ENCODE results near the gene BTG3.

The BTG3 gene

DNA sequence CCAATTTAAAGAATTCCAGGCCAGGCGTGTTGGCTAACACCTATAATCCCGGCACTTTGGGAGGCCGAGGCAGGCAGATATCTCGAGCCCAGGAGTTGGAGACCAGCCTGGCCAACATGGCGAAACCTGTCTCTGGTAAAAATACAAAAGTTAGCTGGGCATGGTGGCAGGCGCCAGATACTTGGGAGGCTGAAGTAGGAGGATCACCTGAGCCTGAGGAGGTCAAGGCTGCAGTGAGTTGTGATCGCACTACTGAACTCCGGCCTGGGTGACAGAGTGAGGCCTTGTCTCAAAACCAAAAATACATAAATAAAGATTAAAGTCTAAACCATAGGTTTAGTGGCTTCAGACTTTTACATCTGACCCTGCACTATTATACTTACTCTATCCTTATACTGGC is 32.4 kb downstream of the BTG3 start:
- TF ChIP-seq, protein P1, sequence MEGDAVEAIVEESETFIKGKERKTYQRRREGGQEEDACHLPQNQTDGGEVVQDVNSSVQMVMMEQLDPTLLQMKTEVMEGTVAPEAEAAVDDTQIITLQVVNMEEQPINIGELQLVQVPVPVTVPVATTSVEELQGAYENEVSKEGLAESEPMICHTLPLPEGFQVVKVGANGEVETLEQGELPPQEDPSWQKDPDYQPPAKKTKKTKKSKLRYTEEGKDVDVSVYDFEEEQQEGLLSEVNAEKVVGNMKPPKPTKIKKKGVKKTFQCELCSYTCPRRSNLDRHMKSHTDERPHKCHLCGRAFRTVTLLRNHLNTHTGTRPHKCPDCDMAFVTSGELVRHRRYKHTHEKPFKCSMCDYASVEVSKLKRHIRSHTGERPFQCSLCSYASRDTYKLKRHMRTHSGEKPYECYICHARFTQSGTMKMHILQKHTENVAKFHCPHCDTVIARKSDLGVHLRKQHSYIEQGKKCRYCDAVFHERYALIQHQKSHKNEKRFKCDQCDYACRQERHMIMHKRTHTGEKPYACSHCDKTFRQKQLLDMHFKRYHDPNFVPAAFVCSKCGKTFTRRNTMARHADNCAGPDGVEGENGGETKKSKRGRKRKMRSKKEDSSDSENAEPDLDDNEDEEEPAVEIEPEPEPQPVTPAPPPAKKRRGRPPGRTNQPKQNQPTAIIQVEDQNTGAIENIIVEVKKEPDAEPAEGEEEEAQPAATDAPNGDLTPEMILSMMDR (IDR thresholded peaks at IDR 0.05; ENCODE audit: poor library complexity, severe bottlenecking), result no peak
- DNase-seq (ENCODE audit: low spot score) (no peak), ATAC-seq (ENCODE audit: low read depth) (no peak)
- no peak overlapping the region for H3K27ac ChIP-seq (ENCODE audit: poor library complexity, severe bottlenecking)
- no peaks in the 10 kb centered on the region for H3K9me3 ChIP-seq (ENCODE audit: severe bottlenecking)
- no peak overlapping the region for H3K4me3 ChIP-seq (ENCODE audit: severe bottlenecking)
- H3K27me3 ChIP-seq (ENCODE audit: insufficient read depth, poor library complexity, severe bottlenecking), result no peaks in the 10 kb centered on the region
- H3K36me3 ChIP-seq (ENCODE audit: low read depth), result no peaks in the 10 kb centered on the region
- no peaks in the 10 kb centered on the region for H3K4me1 ChIP-seq (ENCODE audit: insufficient read depth, poor library complexity, severe bottlenecking)

DNA sequence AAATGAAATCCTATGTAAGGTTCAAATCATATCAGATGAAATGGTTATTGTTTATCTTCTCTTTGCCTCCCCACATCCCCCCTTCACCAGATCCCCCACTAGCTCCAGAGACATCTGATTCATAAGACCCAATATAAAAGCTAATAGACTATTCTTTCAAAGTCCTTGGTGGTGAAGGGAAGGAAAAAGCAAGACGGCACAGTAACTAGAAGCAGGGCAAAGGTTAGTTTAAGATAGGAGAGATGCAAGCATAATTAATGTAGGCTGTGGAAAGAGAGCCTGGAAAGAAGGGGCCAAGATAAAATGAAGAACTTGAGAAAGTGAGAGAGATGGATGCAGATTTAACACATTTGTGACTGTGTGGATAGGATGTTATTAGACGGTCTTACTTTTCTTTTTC is 33.8 kb downstream of the BTG3 start:
- Histone ChIP-seq H3K27me3 (ENCODE audit: insufficient read depth, poor library complexity, severe bottlenecking) (no peaks in the 10 kb centered on the region), H3K4me3 (ENCODE audit: severe bottlenecking) (no peak overlapping the region), H3K9me3 (ENCODE audit: severe bottlenecking) (no peaks in the 10 kb centered on the region), H3K4me1 (ENCODE audit: insufficient read depth, poor library complexity, severe bottlenecking) (no peaks in the 10 kb centered on the region), H3K27ac (ENCODE audit: poor library complexity, severe bottlenecking) (no peak overlapping the region), H3K36me3 (ENCODE audit: low read depth) (no peaks in the 10 kb centered on the region)
- DNase-seq (ENCODE audit: low spot score), result no peak
- TF ChIP-seq, protein P1 (IDR thresholded peaks at IDR 0.05; ENCODE audit: poor library complexity, severe bottlenecking), result no peak
- no peak for ATAC-seq (ENCODE audit: low read depth)

DNA sequence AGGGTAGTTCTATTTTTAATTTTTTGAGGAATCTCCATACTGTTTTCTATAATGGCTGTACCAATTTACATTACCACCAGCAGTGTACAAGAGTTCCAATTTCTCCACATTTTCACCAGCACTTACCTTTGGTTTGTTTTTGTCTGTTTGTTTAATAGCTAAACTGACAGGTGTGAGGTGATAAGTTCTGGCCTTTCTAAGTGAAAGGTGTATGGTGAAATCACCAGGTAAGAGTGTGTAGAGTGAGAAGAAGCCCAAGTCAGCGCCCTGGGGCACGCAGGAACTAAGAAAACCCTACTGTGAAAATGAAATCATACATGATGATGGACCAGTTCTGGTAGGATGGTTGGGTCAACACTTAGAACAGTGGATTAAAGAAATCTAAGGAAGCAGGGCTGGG is 34.5 kb downstream of the BTG3 start:
- Histone ChIP-seq H3K4me1 (ENCODE audit: insufficient read depth, poor library complexity, severe bottlenecking) (no peaks in the 10 kb centered on the region), H3K9me3 (ENCODE audit: severe bottlenecking) (no peaks in the 10 kb centered on the region), H3K4me3 (ENCODE audit: severe bottlenecking) (no peak overlapping the region), H3K27me3 (ENCODE audit: insufficient read depth, poor library complexity, severe bottlenecking) (no peaks in the 10 kb centered on the region), H3K27ac (ENCODE audit: poor library complexity, severe bottlenecking) (no peak overlapping the region), H3K36me3 (ENCODE audit: low read depth) (no peaks in the 10 kb centered on the region)
- DNase-seq (ENCODE audit: low spot score) (no peak), ATAC-seq (ENCODE audit: low read depth) (no peak)
- TF ChIP-seq, protein P1 (IDR thresholded peaks at IDR 0.05; ENCODE audit: poor library complexity, severe bottlenecking), result no peak

DNA sequence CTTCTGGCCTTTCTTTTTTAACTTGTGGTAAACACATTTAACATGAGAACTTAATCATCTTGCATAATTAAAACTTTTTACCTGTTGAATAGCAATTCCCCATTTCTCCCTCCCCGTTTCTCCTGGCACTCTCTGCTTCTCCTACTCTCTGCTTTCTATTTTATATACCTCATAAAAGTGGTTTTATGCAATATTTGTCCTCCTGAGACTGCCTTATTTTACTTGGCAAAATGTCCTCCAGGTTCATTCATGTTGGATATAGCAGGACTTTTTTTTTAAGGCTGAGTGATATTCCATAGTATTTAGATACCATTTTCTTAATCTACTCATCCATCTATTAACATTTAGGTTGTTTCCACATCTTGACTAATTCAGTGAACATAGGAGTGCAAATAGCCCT is 35.0 kb downstream of the BTG3 start:
- ATAC-seq (ENCODE audit: low read depth), result no peak
- TF ChIP-seq, protein P1 (IDR thresholded peaks at IDR 0.05; ENCODE audit: poor library complexity, severe bottlenecking), result no peak
- no peaks in the 10 kb centered on the region for H3K27me3 ChIP-seq (ENCODE audit: insufficient read depth, poor library complexity, severe bottlenecking)
- H3K4me1 ChIP-seq (ENCODE audit: insufficient read depth, poor library complexity, severe bottlenecking), result no peaks in the 10 kb centered on the region
- no peak overlapping the region for H3K27ac ChIP-seq (ENCODE audit: poor library complexity, severe bottlenecking)
- no peaks in the 10 kb centered on the region for H3K36me3 ChIP-seq (ENCODE audit: low read depth)
- no peak for DNase-seq (ENCODE audit: low spot score)
- no peak overlapping the region for H3K4me3 ChIP-seq (ENCODE audit: severe bottlenecking)
- H3K9me3 ChIP-seq (ENCODE audit: severe bottlenecking), result no peaks in the 10 kb centered on the region

DNA sequence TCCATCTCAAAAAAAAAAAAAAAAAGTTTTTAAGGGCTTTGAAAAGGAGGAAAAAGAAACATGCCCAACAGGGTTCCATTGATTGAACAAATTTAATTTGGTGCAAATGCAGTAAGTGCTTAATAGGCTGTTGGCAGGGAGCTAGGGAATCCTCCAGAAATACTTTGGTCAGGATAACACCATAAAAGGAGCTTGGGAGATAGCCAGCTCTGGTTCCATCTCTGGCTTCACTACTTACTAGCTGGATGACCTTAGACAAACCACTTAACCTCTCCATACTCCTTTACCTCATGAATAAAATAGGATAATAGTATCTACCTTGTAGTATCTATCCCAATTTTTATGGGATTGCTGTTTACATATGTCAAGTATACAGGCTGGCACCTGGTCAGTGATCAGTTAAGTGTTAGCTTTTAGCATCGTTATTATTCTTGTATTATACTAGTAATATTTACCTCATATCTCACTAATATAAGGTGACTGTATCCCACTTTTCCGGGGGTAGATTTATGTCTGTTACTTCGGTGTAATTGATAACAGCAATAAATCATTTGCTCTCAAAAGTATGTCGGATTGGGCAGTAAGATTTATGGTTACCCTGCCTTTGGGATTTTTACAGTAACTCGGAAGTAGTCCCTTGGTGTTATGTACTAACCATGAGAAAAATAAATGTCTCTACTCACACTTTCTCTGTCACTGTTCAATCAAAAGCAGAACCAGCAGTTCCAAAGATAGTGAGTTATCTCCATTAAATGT is 36.4 kb downstream of the BTG3 start:
- Histone ChIP-seq H3K27me3 (ENCODE audit: insufficient read depth, poor library complexity, severe bottlenecking) (no peaks in the 10 kb centered on the region), H3K36me3 (ENCODE audit: low read depth) (no peaks in the 10 kb centered on the region), H3K4me3 (ENCODE audit: severe bottlenecking) (no peak overlapping the region), H3K4me1 (ENCODE audit: insufficient read depth, poor library complexity, severe bottlenecking) (no peaks in the 10 kb centered on the region), H3K27ac (ENCODE audit: poor library complexity, severe bottlenecking) (no peak overlapping the region), H3K9me3 (ENCODE audit: severe bottlenecking) (no peaks in the 10 kb centered on the region)
- ATAC-seq (ENCODE audit: low read depth), result no peak
- TF ChIP-seq, protein P1 (IDR thresholded peaks at IDR 0.05; ENCODE audit: poor library complexity, severe bottlenecking), result no peak
- DNase-seq (ENCODE audit: low spot score), result no peak
